Stimulated activated CD4-positive, alpha-beta T cell treated with anti-CD3 and anti-CD28 coated beads, TNF-alpha, amount 100 ng/mL, for 4 hours (primary cell): ENCODE results near the gene CORO7.

Experiments
- DNase-seq, 3 experiments: peaks; one replicate each; pipeline ENCODE4 v3.0.0-alpha.2; 2020; ENCODE audit warnings: low read depth in 3 of 3

The CORO7 gene

GRCh38 chr16:4384509-4384942 is 31.9 kb downstream of the CORO7 start:
- no peak for DNase-seq

- DNase-seq, result no peak
These were observed 32.6 kb downstream of the CORO7 start for GRCh38 chr16:4383591-4384444.

DNA sequence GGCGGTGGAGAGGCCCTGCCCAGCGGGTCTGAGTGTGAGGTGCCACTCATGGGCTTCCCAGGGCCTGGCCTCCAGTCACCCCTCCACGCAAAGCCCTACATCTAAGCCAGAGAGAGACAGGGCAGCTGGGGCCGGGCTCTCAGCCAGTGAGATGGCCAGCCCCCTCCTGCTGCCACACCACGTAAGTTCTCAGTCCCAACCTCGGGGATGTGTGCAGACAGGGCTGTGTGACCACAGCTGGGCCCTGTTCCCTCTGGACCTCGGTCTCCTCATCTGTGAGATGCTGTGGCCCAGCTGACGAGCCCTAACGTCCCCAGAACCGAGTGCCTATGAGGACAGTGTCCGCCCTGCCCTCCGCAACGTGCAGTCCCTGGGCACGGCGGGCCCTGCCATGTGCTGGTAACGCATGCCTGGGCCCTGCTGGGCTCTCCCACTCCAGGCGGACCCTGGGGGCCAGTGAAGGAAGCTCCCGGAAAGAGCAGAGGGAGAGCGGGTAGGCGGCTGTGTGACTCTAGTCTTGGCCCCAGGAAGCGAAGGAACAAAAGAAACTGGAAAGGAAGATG is 33.5 kb downstream of the CORO7 start:
- no peak for DNase-seq

GRCh38 chr16:4381935-4382794 is 34.2 kb downstream of the CORO7 start:
- no peak for DNase-seq

DNA sequence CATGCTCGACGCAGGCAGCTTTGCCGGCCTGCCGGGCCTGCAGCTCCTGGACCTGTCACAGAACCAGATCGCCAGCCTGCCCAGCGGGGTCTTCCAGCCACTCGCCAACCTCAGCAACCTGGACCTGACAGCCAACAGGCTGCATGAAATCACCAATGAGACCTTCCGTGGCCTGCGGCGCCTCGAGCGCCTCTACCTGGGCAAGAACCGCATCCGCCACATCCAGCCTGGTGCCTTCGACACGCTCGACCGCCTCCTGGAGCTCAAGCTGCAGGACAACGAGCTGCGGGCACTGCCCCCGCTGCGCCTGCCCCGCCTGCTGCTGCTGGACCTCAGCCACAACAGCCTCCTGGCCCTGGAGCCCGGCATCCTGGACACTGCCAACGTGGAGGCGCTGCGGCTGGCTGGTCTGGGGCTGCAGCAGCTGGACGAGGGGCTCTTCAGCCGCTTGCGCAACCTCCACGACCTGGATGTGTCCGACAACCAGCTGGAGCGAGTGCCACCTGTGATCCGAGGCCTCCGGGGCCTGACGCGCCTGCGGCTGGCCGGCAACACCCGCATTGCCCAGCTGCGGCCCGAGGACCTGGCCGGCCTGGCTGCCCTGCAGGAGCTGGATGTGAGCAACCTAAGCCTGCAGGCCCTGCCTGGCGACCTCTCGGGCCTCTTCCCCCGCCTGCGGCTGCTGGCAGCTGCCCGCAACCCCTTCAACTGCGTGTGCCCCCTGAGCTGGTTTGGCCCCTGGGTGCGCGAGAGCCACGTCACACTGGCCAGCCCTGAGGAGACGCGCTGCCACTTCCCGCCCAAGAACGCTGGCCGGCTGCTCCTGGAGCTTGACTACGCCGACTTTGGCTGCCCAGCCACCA is 35.1 kb downstream of the CORO7 start:
- no peak for DNase-seq

GRCh38 chr16:4380119-4381063 is 36.0 kb downstream of the CORO7 start:
- no peak for DNase-seq

- DNase-seq, result no peak
These were observed 37.3 kb downstream of the CORO7 start for GRCh38 chr16:4378999-4379690.

- no peak for DNase-seq
These were observed 38.2 kb downstream of the CORO7 start for GRCh38 chr16:4378161-4378666.

DNA sequence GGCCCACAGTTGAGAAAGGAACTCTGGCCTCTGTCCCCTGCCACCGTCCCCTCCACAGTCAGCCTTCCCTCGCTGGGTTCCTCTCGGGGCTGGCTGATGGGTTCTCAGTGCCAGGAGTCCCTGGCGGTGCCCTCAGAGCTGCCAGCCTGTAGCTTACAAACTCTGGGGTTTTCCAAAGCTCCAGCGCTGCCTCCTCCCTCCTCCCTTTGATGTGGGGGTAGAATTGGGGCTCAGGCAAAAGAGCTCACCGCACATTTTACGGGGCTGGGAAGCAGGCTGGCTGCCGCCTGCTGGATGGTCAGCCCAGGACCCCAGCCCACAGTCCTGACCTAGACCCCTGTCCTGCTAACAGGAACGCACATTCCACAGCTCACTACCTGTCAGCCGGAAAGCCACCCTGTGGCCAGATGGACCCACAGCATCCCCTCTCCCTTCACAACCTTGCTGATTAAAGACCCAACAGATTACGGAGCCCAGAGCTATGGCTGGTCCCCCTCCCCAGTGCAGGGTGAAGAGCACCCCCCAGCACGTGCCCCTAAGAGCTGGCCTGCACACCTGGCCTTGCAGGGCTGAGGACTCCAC is 38.7 kb downstream of the CORO7 start:
- no peak for DNase-seq

DNA sequence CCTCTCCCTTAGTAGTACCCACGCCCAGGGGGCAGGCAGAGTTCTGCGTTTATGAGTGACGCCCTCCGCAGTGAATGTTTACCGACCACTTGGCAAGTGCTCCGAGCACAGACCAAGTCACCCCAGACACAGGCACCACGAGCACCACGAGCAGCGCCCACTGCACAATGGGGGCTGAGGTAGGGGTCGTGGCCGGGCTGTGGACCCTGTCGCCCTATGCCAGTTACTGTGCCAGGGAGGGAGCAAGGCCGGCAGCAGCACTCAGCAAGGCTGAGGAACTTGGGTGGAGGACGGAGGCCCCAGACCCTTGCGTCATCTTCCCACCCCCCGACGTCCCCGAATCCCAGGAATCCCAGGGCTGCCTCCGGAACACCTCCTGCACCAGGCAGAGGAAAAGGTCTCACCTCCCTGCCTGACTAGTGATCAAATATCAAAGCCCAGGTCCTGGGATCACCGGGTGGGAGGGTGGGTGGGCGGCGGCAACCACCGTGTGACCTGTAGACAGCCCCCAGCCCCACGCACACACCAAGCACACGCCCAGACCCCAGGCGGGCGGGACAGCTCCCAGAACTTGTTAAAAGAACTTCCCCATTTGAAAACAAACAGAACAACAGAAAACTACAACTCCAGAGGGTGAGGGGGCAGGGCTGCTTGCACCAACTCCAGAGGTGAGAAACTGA is 39.4 kb downstream of the CORO7 start:
- no peak for DNase-seq

- DNase-seq, result no peak
These were observed 40.1 kb downstream of the CORO7 start for GRCh38 chr16:4376126-4376892.

GRCh38 chr16:4375717-4376116 is 40.7 kb downstream of the CORO7 start:
- DNase-seq, result no peak

DNA sequence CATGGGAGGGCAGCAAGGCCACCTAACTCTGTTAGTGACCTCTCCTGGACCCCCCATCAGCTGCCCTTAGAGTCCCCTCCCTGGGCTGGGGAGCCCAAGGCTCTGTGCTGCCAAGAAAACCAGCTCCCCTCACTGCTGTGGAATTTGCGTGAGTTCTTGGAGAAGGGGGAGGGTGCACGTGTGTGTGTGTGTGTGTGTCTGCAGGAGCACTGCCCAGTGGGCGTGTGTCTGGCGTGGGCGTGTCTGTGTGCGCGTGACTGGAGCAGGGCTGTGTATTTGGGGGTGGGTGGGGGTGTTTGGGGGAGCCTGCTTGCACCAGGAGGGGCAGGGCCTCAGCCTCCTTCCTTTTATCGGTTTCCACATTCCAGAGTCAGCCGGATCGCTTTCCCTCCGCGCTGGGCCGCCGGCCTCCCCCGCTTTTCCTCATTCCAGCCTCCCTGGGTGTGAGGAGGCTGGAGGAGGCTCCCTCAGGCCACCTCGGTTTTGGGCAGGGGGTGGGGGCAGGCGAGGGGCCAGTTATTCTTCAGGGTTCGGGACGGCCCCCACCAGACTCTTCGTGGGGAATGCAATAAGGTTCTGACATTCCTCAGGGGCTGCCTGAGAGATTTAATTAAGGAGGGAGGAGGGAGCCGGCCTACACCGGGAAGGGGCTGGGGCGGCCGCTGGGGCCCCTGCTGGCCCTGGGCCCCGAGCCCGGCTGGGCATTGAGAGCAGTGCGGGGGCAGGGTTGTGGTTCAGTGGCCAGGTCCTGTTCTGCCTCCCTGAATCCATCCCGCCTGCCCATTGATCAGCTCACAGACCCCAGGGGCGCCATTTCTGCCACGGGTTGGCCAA is 42.3 kb downstream of the CORO7 start:
- no peak for DNase-seq

DNA sequence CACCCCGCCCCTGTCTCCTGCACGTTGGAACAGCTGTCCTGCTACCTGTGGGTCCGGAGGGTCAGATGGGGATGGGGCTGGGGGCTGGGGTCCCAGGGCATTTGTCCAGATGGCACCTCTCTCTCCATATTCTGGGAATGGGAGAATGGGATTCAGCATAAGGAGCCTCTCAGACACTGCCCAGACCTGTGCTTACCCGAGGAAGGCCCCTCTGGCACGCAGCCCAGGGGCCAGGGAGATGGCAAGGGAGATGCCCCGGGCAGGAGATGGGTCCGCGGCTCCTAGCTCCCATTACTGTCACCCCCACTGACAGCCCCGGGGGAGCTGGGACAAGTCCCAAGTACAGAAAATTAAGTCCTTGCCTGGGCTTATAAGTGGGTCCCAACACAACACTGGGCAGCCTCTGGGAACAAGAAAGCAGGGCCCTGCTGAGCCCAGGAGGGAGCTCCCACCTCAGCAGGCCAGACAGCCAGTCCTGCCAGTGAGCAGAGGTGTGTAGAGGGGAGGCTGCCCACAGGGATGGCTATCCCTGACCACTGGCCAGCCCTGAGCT is 43.0 kb downstream of the CORO7 start:
- no peak for DNase-seq

- DNase-seq, result no peak
These were observed 43.6 kb downstream of the CORO7 start for GRCh38 chr16:4372578-4373355.
